SK-N-SH (cell line): Measurements from ENCODE around the gene PTPRC.

ENCODE experiments used
- FOXJ3 ChIP-seq: sonication (generic); formaldehyde crosslinking; IDR thresholded peaks from 2 replicates; pipeline ENCODE4 v1.5.1; 2020; ENCODE audit warnings: mild to moderate bottlenecking, missing genetic modification reagents
- GABPA ChIP-seq: IDR thresholded peaks from 2 replicates; pipeline ENCODE4 v1.4.0; 2012; ENCODE audit warnings: low read depth, mild to moderate bottlenecking

DNA sequence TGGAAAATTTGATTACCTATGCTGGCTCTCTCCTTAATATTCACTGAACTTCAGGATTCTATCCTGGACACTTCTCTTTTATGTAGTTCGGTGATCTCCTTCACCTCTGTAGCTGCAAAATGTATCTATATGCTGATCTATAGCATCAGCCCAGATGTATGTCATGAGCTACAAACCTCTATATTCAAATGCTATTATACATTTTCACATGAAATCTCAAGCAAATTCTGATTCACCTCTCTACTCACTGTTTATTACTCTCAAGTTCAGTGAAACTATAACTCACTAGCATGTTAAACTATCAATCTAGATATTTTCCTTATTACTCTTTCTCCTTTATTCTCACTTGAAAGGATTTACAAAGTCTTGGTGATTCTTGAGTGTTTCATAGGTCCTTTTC lies 52.2 kb downstream of the PTPRC start:
- no peak for TF ChIP-seq FOXJ3 (CRISPR knock-in tag)
- no peak for TF ChIP-seq GABPA
